A673 (cell line): ENCODE results near the gene PRR23E. TPM values are rescaled to one million over a fixed set of nuclear protein-coding genes. Genes with fewer than 3 reads are reported as not detected.
A peak's percentile ranks its signal among the peaks of the same experiment; 100 is the strongest.

ENCODE experiments used
- BruUV-seq: library from RNA; stranded (reverse); fragments of 400-500 nt; replicated peaks from 2 replicates; lab custom pipeline; 2021; lab: Mats Ljungman, UMichigan
- CTCF ChIA-PET: fragments of 300-600 bp; sonication (Branson Sonifier 250); formaldehyde crosslinking; loops from one replicate; lab custom pipeline; 2022; ENCODE audit warnings: antibody characterized with exemption; lab: Charles Lee
- POLR2A ChIA-PET: fragments of 300-600 bp; sonication (Branson Sonifier 250); formaldehyde crosslinking; loops from one replicate; lab custom pipeline; 2022; ENCODE audit warnings: antibody characterized with exemption; ENCODE audit not compliant: low non-redundant PET; lab: Charles Lee
- DNase-seq: peaks from one replicate; pipeline ENCODE4 v3.0.0-alpha.2; 2015; ENCODE audit warnings: low spot score
- H3K27ac ChIP-seq: fragments of 200-600 bp; sonication (generic); 2 replicates; pipeline ENCODE4 v1.5.1; 2016; ENCODE audit warnings: mixed run types, low read depth, mild to moderate bottlenecking, mixed read lengths, antibody characterized with exemption, low read length; ENCODE audit not compliant: poor library complexity, severe bottlenecking
- H3K27me3 ChIP-seq: fragments of 200-600 bp; sonication (generic); replicated peaks from 2 replicates; pipeline ENCODE4 v1.6.1; 2017; ENCODE audit warnings: mixed run types, low read depth, mild to moderate bottlenecking, mixed read lengths, antibody characterized with exemption, low read length; ENCODE audit not compliant: insufficient read depth, poor library complexity
- H3K36me3 ChIP-seq: fragments of 200-600 bp; sonication (generic); 2 replicates; pipeline ENCODE4 v1.6.1; 2016; ENCODE audit warnings: mixed run types, mild to moderate bottlenecking, mixed read lengths, antibody characterized with exemption, low read length; ENCODE audit not compliant: insufficient read depth, poor library complexity, severe bottlenecking
- H3K4me1 ChIP-seq: fragments of 200-600 bp; sonication (generic); 2 replicates; pipeline ENCODE4 v1.6.1; 2017; ENCODE audit warnings: mixed run types, mild to moderate bottlenecking, mixed read lengths, antibody characterized with exemption, low read length; ENCODE audit not compliant: insufficient read depth, poor library complexity, severe bottlenecking
- H3K4me3 ChIP-seq: fragments of 200-600 bp; sonication (generic); 2 replicates; pipeline ENCODE4 v1.5.1; 2016; ENCODE audit warnings: low read depth, mixed run types, mild to moderate bottlenecking, mixed read lengths, low read length; ENCODE audit not compliant: poor library complexity, severe bottlenecking
- H3K9me3 ChIP-seq: fragments of 200-600 bp; sonication (generic); 2 replicates; pipeline ENCODE4 v1.6.1; 2016; ENCODE audit warnings: mixed run types, low read depth, mild to moderate bottlenecking, mixed read lengths, antibody characterized with exemption, low read length; ENCODE audit not compliant: poor library complexity, severe bottlenecking
- EZH2 ChIP-seq: fragments of 200-600 bp; sonication (generic); IDR thresholded peaks from 2 replicates; pipeline ENCODE4 v1.6.1; 2017; ENCODE audit warnings: borderline replicate concordance, low read depth, mild to moderate bottlenecking, mixed read lengths, antibody characterized with exemption, low read length; ENCODE audit not compliant: poor library complexity, severe bottlenecking
- intact Hi-C: fragments of 100-400 bp; cut with micrococcal nuclease; formaldehyde crosslinking; loops from one replicate; pipeline ENCODE4 v1.10.0; 2022; ENCODE audit not compliant: unreplicated experiment
- total RNA-seq: library from RNA; stranded (reverse); gene quantifications from 2 replicates; pipeline ENCODE4 v1.2.3, GENCODE V29; 2021
- TF ChIP-seq, protein P1 (sequence below): fragments of 300-800, 200-600 bp; sonication (generic); conservative IDR thresholded peaks from 2 replicates; pipeline ENCODE4 v1.5.1; 2017; ENCODE audit warnings: low read depth, mild to moderate bottlenecking, antibody characterized with exemption, low read length, moderate library complexity, mixed read lengths

PRR23E gene
- total RNA-seq, 1 experiment from 2014 or later = not detected

- no peak overlapping the region for H3K27ac ChIP-seq
- intact Hi-C loops = no loop called here
- CTCF ChIA-PET = no interaction called here
- BruUV-seq = no TSS peak
- POLR2A ChIA-PET = no interaction called here
- TF ChIP-seq, protein P1, sequence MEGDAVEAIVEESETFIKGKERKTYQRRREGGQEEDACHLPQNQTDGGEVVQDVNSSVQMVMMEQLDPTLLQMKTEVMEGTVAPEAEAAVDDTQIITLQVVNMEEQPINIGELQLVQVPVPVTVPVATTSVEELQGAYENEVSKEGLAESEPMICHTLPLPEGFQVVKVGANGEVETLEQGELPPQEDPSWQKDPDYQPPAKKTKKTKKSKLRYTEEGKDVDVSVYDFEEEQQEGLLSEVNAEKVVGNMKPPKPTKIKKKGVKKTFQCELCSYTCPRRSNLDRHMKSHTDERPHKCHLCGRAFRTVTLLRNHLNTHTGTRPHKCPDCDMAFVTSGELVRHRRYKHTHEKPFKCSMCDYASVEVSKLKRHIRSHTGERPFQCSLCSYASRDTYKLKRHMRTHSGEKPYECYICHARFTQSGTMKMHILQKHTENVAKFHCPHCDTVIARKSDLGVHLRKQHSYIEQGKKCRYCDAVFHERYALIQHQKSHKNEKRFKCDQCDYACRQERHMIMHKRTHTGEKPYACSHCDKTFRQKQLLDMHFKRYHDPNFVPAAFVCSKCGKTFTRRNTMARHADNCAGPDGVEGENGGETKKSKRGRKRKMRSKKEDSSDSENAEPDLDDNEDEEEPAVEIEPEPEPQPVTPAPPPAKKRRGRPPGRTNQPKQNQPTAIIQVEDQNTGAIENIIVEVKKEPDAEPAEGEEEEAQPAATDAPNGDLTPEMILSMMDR = no peak
- TF ChIP-seq EZH2 = no peak
- H3K36me3 ChIP-seq = no peaks in the 10 kb centered on the region
- no peaks in the 10 kb centered on the region for H3K9me3 ChIP-seq
- no peaks in the 10 kb centered on the region for H3K4me1 ChIP-seq
- no peak for DNase-seq
- H3K27me3 ChIP-seq = no peaks in the 10 kb centered on the region
- no peak overlapping the region for H3K4me3 ChIP-seq
Measured at GRCh38 chr3:127226946-127227842, 34.3 kb downstream of the PRR23E start.

- H3K4me3 ChIP-seq = no peak overlapping the region
- DNase-seq = no peak
- BruUV-seq = no TSS peak
- POLR2A ChIA-PET = no interaction called here
- CTCF ChIA-PET = no interaction called here
- H3K4me1 ChIP-seq = no peaks in the 10 kb centered on the region
- intact Hi-C loops = no loop called here
- no peak overlapping the region for H3K27ac ChIP-seq
- H3K36me3 ChIP-seq = no peaks in the 10 kb centered on the region
- no peaks in the 10 kb centered on the region for H3K27me3 ChIP-seq
- no peaks in the 10 kb centered on the region for H3K9me3 ChIP-seq
- TF ChIP-seq, protein P1 = no peak
- TF ChIP-seq EZH2 = no peak
Measured at GRCh38 chr3:127228866-127229265, 35.9 kb downstream of the PRR23E start.

DNA sequence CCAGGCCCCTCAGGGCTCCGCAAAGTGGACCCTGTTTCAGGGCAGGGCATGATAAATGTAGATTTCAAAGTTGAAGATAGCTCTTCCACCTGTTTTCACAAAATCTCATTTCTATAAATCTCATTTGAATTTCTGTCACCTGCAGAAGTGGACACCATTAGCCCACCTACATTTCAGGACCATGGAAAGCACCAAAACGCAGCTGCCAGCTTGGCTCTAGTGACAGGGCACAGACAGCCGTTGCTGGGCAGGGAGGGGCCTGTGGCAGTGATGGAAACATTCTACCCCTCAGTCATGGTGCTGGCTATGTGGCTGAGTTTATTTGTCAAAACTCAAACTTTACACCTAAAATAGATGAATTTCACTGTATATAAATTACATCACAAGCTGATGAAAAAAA lies 40.4 kb downstream of the PRR23E start:
- no peaks in the 10 kb centered on the region for H3K9me3 ChIP-seq
- no peak overlapping the region for H3K27ac ChIP-seq
- H3K36me3 ChIP-seq = no peaks in the 10 kb centered on the region
- intact Hi-C loops = no loop called here
- POLR2A ChIA-PET = no interaction called here
- DNase-seq = peak; percentile 26
- no TSS peak for BruUV-seq
- CTCF ChIA-PET = no interaction called here
- no peaks in the 10 kb centered on the region for H3K27me3 ChIP-seq
- no peak overlapping the region for H3K4me3 ChIP-seq
- TF ChIP-seq, protein P1 = no peak
- no peak for TF ChIP-seq EZH2
- no peaks in the 10 kb centered on the region for H3K4me1 ChIP-seq
